NCI-H2171 treated with DMSO at 0.1 percent for 48 hours (cell line): ENCODE data around the gene PLCB3.

Source experiments
- DNase-seq: peaks from one replicate; lab custom pipeline; 2025; lab: John Stamatoyannopoulos, UW

Gene PLCB3

DNA sequence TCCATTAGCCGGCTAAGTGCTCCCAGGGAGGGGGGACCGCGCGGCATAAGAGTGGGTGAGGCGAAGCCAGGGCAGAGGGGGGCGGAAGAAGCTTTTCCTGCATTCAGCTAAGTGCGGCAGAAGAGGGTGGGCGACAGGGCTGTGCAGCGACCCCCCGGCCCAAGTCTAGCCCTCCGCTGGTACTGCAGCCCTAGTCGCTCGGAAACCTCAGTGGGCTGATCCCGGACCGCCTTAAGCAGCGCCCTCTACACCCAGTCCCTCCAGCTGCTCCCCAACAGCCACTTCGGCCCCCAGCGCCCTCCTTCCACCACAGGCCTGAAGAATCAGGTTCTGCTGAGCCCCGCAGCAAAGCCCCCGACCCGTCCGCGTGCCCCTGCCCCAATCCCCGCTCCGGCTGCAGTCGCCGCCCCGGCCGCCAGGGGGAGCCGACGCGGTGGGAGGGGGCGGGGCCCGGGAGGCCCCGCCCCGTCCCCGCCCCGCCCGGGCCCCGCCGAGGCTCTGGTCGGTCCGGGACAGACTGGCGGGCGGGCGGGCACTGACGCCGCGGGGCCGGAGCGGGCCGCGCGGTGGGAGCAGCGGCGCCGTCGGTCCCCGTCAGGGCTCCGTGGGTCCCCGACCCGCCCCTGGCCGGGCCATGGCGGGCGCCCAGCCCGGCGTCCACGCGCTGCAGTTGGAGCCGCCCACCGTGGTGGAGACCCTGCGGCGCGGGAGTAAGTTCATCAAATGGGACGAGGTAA is at the start of gene PLCB3:
TSS of gene PLCB3 (plus strand) at position 515 of the 737 bp plus-strand sequence. CDS start at position 635, 120 bp downstream.
- peak; percentile 53 for DNase-seq

DNA sequence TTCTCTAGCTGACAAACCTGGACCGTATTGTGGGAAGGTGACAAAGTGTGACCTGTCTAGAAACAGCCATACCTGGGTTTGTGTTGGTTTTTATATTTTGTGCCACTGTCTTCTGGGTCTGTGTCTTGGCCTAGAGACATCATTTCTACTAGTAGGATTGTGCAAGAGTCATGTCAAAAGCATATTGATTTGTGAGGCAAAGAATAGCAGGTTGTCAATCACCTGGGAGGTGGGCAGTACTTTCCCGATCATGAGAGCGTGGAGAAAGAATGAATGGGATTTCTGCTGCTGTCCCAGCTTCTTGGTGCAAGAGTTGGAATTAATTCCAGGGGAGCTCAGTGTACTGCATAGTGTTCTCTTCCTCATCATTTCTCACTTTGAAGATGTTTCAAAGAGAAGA is 49.8 kb upstream of the PLCB3 start:
- DNase-seq = no peak

DNA sequence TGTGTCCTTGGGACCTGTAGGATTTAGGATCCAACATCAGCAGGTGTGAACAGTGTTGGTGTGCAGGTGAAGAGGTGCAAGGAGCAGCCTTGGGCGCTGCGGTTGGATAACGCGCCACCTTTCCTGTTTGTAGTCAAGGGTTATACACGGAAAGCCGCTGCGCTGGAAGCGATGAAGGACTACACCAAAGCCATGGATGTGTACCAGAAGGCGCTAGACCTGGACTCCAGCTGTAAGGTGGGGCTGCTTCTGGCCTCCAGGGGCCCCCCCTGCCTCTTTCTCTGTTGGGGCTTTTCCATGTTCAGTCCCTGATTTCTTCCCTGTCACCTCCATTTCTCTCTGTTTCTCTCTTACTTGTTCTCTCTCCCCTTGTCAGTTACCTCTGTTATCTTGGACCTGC is 48.3 kb upstream of the PLCB3 start:
- DNase-seq = no peak

DNA sequence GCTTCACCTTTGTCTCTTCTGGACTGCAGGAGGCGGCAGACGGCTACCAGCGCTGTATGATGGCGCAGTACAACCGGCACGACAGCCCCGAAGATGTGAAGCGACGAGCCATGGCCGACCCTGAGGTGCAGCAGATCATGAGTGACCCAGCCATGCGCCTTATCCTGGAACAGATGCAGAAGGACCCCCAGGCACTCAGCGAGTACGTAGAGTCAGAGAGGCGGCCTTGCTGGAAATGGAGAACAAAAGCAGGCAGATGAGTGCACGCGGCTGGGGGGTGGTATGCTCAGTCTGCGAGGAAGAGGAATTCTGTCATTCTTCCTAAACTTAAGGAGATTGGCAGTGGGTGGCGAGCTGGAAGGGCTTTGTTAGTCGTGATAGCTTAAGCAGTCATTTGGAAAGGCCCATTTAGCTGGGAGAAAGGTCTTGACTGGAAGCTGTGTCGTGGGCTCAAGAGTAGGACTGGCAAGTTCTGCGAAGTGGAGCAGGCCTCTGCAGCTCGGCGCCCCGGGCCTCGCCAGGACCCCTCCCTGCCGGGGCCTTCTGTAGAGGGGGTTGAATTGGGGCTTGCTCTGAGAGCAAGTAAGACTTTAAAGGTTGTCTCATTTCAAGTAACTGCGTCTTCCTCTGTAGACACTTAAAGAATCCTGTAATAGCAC is 47.8 kb upstream of the PLCB3 start:
- DNase-seq = no peak

DNA sequence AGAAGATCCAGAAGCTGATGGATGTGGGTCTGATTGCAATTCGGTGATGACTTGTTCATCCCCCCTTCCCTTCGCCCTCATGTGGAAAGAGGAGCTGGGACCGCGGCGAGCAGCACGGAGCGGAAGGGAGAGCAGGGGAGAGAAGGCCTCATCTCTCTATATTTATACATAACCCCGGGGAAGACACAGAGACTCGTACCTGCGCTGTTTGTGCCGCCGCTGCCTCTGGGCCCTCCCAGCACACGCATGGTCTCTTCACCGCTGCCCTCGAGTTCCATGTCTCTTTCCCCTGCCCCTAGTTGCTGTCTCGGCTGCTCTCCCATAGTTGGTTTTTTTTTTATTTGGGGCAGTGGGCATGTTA is 47.3 kb upstream of the PLCB3 start:
- DNase-seq = no peak

DNA sequence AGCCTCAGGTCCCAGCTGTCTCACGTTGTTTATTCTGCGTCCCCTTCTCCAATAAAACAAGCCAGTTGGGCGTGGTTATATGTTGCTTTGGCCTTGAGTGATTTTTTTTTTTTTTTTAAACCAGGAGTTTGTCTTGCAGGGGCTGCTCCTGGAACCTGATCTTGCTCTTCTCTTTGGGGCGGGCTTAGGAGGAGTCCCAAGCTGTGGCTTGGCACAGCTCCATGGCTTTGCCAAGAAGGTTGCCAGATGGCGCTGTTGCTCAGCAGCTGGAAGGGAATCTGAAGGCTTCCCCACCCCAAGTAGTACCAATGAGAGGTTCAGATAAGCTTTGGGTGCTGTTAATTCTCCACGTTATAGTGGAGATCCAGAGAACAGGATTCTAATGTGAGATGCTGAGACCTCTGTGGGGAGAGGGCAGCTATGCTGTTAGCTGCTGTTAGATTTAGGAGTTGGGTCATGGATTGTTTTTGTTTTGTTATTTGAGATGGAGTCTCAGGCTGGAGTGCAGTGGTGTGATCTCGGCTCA is 46.8 kb upstream of the PLCB3 start:
- DNase-seq = peak; percentile 99

DNA sequence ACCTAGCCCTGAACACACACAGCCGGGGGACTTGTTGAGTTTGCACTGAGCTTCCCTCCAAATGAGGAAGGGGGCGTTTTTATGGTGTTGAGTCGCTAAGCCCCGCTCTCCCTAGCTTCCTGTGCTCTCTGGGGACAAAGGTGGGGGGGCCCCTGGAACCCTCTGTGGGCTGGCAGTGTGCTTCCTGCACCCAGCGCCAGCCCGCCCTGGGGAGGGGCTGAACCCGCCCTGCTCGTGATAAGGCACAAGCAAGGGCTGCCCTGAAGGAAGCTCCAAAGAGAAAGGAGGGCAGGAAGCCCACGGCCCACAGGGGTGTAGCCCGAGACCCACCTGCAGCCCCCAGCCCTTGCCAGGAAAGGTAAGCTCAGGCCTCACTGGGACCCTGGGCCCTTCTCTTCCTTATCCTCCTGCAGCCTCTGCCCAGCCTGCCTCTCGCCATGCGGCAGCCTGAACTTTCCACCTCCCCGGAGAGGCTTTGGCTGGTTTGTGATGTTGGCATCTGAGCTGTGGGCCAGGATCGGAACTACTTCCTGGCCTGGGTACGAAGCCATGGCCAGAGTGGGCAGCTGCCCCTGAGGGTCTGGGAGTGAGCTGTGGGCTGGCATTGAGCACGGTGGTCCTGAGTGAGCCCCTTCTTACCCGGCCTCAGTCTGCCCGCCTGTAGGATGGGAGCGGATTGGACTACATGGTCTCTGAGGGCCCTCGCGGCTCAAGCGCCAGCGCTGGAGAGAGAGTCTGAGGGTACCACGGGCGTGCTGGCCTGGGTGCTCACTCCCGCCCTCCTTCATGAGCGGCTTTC is 44.7 kb upstream of the PLCB3 start, which contains the start of gene FERMT3:
TSS of gene FERMT3 (plus strand) at position 265 of the 799 bp plus-strand sequence. CDS start 644 bp downstream, outside the sequence.
- DNase-seq = no peak

DNA sequence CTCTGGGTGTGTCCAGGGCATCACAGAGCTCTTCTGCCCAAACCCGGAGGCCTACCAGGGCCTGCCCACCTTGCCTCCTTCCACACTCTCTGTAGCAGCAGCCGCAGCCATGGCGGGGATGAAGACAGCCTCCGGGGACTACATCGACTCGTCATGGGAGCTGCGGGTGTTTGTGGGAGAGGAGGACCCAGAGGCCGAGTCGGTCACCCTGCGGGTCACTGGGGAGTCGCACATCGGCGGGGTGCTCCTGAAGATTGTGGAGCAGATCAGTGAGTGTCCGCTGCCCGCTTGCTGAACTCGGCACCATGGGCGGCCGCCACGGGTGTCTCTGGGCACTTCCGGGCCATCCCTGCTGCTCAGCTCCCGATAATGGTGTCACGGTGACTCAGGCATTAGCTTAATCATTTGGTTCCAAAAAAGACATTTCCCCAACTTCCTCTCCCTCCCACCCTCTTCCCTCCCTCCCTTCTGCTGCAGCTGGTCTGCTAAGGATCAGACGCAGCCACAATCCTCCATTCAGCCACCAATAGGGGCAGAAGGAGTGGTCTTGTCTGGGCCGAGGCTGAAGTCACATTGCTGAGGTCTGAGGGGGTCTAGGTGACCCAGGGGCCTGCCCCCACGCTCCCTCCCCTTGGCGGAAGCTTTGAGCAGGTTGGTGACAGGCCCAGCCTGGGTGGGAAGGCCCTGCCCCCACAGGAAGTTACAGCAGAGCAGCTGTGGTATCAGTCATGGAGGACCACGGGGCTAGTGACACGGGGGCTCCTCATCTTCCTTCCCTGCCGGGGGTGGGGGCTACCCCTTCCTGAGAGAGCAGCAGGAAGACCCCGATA is 43.9 kb upstream of the PLCB3 start:
- no peak for DNase-seq

DNA sequence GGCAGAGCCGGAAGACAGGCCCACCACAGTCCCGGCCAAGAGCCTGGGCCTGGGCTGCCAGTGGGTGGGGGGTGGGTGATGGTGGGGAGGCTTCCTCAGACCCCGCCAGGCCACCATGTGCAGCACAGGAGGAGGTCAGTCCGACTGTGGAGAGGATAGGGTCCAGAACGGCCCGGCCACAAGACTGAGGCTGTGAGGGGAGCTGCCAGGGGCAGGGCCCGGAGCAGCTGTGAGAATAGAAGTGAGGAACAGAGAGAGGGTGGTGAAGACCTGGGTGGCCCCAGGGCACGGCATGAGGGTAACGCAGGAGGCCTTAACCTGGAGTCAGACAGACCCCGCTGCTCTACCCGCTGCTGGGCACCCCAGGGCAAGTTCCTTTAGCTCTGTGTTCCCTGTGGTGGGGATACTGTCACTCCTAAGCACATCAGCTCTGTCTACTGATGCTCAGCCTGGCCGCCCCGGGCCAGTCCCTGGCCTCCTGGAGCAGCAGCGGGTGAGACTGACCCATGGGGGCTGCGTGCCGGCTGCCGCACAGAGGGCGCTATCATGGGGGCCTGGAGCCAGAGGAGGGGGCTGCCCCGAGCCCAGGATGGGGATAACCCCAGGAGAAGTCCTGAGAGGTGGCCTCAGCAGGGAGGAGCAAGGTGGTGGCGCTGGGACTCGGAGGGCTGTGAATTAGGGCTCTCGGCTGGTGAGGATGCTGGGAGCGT is 43.1 kb upstream of the PLCB3 start:
- no peak for DNase-seq

DNA sequence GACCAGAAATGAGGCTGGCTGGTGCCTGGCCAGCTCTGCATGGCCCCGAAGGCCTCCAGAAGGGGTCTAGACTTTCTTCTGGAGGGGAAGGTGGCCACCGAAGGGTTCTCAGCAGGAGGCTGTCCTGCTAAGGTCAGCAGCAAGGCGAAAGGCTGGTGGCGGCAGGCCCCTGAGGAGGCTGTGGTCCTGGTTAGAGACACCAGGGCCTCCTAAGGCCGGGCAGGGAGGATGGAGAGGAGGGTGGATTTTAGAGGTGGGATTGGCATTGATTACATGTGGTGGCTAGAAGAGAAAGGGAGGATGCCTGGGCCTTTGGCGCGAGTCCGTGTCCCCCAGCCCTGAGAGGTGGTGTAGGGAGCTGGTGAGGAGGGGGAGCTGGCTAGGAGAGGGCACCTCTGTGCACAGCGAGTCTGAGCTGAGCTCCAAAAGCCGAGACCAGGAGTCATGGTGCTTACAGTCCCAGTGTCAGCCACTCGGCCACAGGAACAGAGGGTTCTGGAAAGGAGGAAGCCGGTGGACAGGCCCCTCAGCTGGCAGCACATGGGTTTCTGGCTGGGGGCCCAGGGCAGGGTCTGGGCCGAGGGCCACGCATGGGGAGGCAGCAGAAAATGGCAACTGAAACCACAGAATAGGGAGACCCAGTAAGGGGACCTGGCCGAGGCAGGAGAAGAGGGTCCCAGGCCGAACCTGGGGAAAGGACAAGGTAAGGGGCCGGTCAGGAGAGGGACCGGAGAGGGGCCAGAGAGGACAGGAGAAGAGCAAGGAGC is 42.4 kb upstream of the PLCB3 start:
- DNase-seq = no peak

DNA sequence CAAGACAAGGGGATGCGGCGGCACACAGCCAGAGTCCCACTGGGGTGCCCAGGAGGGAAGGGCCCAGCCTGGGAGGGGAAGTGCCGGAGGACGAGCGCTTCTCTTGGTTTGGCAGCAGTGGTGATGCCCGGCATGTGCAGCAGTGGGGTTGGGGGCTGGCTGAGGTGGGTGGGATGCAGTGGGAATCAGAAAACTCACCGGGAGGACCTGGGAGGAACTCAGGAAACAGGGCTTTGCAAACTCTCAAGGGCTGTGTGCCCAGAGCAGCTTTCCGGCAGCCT is 41.8 kb upstream of the PLCB3 start:
- DNase-seq = no peak

DNA sequence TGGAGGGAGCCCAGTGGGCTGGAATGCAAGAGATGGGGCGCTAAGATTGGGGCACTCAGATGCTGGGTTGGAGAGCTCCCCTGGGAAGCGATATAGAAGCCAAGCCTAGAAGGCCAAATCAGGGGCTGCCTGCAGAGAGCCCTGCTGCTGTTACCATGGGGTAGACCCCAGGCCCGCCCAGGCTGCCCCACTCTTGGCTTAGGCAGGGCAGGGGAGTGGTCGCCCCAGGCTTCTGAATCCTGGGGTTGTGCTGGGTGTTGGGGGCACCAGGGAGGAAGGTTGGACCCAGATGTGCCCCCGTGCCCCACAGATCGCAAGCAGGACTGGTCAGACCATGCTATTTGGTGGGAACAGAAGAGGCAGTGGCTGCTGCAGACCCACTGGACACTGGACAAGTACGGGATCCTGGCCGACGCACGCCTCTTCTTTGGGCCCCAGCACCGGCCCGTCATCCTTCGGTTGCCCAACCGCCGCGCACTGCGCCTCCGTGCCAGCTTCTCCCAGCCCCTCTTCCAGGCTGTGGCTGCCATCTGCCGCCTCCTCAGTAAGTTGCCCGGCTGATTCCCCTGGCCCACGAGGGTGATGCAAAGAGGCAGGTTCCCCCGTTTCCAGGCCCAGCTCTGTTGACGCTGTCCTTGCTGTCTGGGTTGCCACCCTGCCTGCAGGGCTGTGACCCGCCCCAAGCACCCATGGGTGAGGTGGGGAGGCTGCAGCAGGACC is 40.9 kb upstream of the PLCB3 start:
- peak; percentile 15 for DNase-seq

DNA sequence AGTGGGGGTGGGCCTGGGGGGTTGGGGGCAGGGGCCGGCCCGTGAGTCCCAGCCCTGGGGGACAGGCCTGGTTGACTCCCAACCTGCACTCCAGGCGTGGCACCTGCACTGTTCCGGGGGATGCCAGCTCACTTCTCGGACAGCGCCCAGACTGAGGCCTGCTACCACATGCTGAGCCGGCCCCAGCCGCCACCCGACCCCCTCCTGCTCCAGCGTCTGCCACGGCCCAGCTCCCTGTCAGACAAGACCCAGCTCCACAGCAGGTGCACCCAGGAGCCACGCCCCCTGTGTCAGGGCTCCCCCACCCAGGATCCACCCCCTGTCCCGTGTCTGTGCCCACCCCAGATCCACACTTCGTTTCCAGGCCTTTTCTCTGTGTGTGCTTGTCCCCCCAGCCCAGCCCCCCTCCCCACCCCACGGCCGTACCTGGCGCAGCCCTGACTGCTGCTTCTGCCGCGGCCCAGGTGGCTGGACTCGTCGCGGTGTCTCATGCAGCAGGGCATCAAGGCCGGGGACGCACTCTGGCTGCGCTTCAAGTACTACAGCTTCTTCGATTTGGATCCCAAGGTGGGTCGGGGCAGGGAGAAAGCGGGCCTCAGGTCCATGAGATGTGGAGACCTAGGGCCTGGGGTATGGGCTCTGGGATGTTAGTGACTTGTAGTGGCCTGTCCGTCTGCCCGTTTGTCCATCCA is 40.0 kb upstream of the PLCB3 start:
- no peak for DNase-seq

DNA sequence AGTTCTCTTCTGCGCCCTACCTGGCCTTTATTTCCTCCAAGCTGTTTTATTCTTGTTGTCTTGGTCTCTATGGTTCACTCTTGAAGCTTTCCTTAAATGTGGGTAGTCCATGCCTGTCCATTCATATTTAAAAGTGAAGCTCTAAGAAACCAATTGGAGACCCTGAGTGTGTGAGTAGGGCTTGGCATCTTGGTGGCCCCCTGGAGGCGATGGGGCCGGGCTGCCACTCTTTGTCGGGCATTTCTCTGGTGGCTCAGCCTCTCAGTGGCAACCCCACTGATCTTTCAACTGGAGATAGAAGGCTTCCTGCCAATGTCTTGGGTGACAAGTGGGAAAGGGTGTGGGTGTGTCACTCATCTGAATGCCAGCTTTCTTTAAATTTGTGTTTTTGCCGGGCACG is 34.5 kb upstream of the PLCB3 start:
- DNase-seq = no peak

DNA sequence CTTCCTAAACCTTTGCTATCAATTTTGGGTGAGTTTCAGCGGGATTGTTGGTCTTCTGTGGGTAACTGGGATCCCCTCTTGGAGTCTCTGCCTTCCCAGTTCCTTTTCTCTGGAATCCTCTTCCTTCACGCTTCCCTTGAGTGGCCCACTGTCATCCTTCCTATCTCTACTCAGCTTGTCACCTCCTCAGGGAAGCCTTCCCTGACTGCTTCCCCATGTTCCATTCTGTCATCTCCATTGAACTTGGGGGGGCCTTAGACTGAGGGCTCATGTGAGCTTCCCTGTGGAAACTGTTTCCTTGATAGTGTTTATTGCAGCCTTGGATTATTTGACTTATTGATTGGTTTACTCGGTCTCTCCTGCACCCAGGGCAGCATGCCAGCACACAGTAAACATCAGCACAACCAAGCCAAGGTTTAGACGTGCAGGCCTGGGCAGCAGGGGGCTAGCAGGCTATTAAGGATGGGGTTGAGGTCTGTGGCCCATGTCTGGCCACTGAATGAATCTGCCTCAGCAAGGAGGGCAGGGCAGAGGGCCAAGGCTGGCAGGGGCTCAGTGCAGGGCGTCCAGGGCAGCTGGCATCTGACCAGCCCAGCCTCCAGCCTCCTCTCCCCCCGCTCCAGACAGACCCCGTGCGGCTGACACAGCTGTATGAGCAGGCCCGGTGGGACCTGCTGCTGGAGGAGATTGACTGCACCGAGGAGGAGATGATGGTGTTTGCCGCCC is 32.5 kb upstream of the PLCB3 start:
- no peak for DNase-seq

DNA sequence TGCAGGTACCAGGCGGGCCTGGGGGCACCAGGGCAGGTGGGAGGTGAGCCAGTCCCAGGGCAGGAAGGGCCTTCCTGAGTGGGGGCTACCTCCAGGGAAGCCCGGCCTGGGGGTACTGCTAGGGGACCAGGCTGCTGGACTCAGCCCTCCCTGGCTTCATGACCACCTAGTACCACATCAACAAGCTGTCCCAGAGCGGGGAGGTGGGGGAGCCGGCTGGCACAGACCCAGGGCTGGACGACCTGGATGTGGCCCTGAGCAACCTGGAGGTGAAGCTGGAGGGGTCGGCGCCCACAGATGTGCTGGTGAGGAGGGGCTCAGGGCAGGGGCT is 32.0 kb upstream of the PLCB3 start:
- DNase-seq = no peak

DNA sequence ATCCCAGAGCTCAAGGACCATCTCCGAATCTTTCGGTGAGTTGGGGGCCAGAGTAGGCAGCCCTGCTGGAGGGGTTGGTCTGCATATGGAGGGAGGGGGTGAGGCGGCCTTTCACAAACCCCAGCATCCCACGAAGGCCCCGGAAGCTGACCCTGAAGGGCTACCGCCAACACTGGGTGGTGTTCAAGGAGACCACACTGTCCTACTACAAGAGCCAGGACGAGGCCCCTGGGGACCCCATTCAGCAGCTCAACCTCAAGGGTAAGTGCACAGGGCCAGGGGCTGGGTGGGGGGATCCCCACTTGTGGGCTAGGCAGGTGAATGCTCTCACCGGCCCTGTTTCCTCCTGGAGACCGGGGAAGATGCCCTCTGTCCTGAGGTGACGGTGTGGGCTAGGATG is 31.6 kb upstream of the PLCB3 start:
- no peak for DNase-seq

DNA sequence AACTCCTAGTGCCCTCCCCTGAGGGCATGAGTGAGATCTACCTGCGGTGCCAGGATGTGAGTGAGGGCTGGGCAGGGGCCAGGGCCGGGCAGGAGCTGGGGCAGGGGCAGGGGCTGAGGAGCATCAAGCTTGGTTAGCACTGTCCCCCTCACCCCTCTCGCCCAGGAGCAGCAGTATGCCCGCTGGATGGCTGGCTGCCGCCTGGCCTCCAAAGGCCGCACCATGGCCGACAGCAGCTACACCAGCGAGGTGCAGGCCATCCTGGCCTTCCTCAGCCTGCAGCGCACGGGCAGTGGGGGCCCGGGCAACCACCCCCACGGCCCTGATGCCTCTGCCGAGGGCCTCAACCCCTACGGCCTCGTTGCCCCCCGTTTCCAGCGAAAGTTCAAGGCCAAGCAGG is 31.1 kb upstream of the PLCB3 start:
- DNase-seq = no peak

DNA sequence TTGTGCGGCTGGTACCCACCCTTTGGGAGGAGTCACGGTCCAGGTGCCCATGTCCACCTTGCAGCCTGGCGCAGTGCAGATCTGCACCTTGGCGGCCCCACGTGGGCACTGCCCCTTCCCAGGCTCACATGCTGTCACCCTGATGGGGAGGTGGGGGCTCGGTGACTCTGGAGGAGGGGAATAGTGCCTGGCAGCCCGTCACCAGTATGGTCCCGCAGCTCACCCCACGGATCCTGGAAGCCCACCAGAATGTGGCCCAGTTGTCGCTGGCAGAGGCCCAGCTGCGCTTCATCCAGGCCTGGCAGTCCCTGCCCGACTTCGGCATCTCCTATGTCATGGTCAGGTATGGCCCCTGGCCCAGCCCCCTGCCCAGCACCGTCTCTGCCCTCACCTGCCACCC is 30.5 kb upstream of the PLCB3 start:
- no peak for DNase-seq
